Astrocyte (in vitro differentiated cells and primary cell): ENCODE results near the gene IPCEF1. TPM values are rescaled to one million over a fixed set of nuclear protein-coding genes. Genes with fewer than 3 reads are reported as not detected.
"Not testable (repeated sequence)": the region's sequence is repeated elsewhere in the genome, so short reads cannot be mapped to it uniquely, and the experiment has no call there.

Experiments
- DNase-seq: peaks from one replicate; pipeline ENCODE4 v3.0.0-alpha.2; 2010; ENCODE audit warnings: low read depth
- FAIRE-seq: peaks from 2 replicates; lab custom pipeline; 2011; peaks lifted over from hg19 to GRCh38; lab: Jason Lieb, UNC
- H2AFZ ChIP-seq: 2 replicates; pipeline ENCODE4 v1.6.0; 2012; ENCODE audit warnings: low read depth, low read length, inconsistent platforms
- H3K27ac ChIP-seq: 2 replicates; pipeline ENCODE4 v1.5.1; 2011; ENCODE audit warnings: low read depth, low read length, inconsistent platforms
- H3K27me3 ChIP-seq: 2 replicates; pipeline ENCODE4 v1.6.0; 2011; ENCODE audit warnings: low read length, inconsistent platforms; ENCODE audit not compliant: insufficient read depth
- H3K36me3 ChIP-seq: 2 replicates; pipeline ENCODE4 v1.5.1; 2011; ENCODE audit warnings: low read length, inconsistent platforms; ENCODE audit not compliant: insufficient read depth
- H3K4me1 ChIP-seq: 2 replicates; pipeline ENCODE4 v1.5.1; 2011; ENCODE audit warnings: low read length, inconsistent platforms; ENCODE audit not compliant: insufficient read depth
- H3K4me2 ChIP-seq: 2 replicates; pipeline ENCODE4 v1.6.0; 2012; ENCODE audit warnings: low read length, inconsistent platforms
- H3K4me3 ChIP-seq: 2 replicates; pipeline ENCODE4 v1.5.1; 2011; ENCODE audit warnings: low read depth, mild to moderate bottlenecking, low read length, inconsistent platforms; ENCODE audit not compliant: insufficient read depth
- H3K79me2 ChIP-seq: 2 replicates; pipeline ENCODE4 v1.6.0; 2012; ENCODE audit warnings: mild to moderate bottlenecking, low read length, inconsistent platforms; ENCODE audit not compliant: insufficient read depth
- H3K9ac ChIP-seq: 2 replicates; pipeline ENCODE4 v1.6.0; 2012; ENCODE audit warnings: mild to moderate bottlenecking, low read length, inconsistent platforms
- H3K9me3 ChIP-seq: 2 replicates; pipeline ENCODE4 v1.5.1; 2012; ENCODE audit warnings: low read depth, mild to moderate bottlenecking, low read length, inconsistent platforms; ENCODE audit not compliant: insufficient read depth
- H4K20me1 ChIP-seq: 2 replicates; pipeline ENCODE4 v1.6.0; 2012; ENCODE audit warnings: low read length, inconsistent platforms; ENCODE audit not compliant: insufficient read depth
- H3K27ac Mint-ChIP-seq: one replicate; pipeline ENCODE4 v1.8.0; 2021; ENCODE audit warnings: mild to moderate bottlenecking, mixed read lengths; ENCODE audit not compliant: unreplicated experiment
- H3K27me3 Mint-ChIP-seq: one replicate; pipeline ENCODE4 v1.8.0; 2021; ENCODE audit warnings: low read depth, mixed read lengths; ENCODE audit not compliant: unreplicated experiment
- H3K36me3 Mint-ChIP-seq: one replicate; pipeline ENCODE4 v1.8.0; 2021; ENCODE audit warnings: low read depth, mixed read lengths; ENCODE audit not compliant: unreplicated experiment
- H3K4me1 Mint-ChIP-seq: one replicate; pipeline ENCODE4 v1.8.0; 2021; ENCODE audit warnings: low read depth, mixed read lengths; ENCODE audit not compliant: unreplicated experiment
- H3K4me3 Mint-ChIP-seq: one replicate; pipeline ENCODE4 v1.8.0; 2021; ENCODE audit warnings: mild to moderate bottlenecking, moderate library complexity, mixed read lengths; ENCODE audit not compliant: unreplicated experiment
- H3K9me3 Mint-ChIP-seq: one replicate; pipeline ENCODE4 v1.8.0; 2021; ENCODE audit warnings: mild to moderate bottlenecking, mixed read lengths; ENCODE audit not compliant: unreplicated experiment
- EZH2 ChIP-seq: IDR thresholded peaks from 2 replicates; pipeline ENCODE4 v1.6.1; 2012; ENCODE audit warnings: mild to moderate bottlenecking, low read length, inconsistent platforms; ENCODE audit not compliant: insufficient read depth
- total RNA-seq: library from RNA; stranded (reverse); gene quantifications from 2 replicates; pipeline ENCODE4 v1.2.1, GENCODE V29; 2021
- TF ChIP-seq, protein P1 (sequence below): IDR thresholded peaks from 2 replicates; pipeline ENCODE4 v1.5.1; 2011; ENCODE audit warnings: low read depth, mild to moderate bottlenecking, inconsistent platforms, low read length, moderate library complexity; ENCODE audit not compliant: insufficient read depth

The IPCEF1 gene
- total RNA-seq, 1 donor from 2014 or later = 0.16 TPM

DNA sequence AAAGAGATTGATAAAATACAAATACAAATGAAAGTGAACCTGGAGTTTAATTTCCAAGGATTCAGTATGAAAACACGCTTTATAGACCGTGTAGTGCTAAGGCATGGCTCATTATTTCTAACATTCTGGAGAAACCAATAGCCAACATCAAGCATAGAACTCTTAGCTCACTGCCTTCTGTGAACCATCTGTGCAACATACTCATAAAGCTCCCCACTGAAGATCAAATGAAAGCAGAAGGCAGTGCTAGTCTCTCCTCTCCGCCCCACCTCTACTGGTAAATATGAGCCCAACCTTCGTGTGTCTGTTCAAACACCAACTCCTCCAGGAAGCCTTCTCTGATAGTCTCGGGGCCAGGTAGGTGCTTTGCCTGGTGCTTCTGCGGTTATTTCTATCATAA, 153.6 kb downstream of the IPCEF1 start:
- Mint-ChIP-seq H3K27me3 (no peaks in the 10 kb centered on the region), H3K36me3 (no peaks in the 10 kb centered on the region), H3K9me3 (peaks cover 2% of the 10 kb centered on the region), H3K4me1 (no peaks in the 10 kb centered on the region), H3K27ac (no peak overlapping the region), H3K4me3 (no peak overlapping the region)
- Histone ChIP-seq H3K27me3 (no peaks in the 10 kb centered on the region), H4K20me1 (no peaks in the 10 kb centered on the region), H3K4me2 (no peak overlapping the region), H3K36me3 (no peaks in the 10 kb centered on the region), H3K4me3 (no peak overlapping the region), H3K9ac (no peak overlapping the region), H3K4me1 (no peaks in the 10 kb centered on the region), H3K27ac (no peak overlapping the region), H2AFZ (no peak overlapping the region), H3K79me2 (no peaks in the 10 kb centered on the region), H3K9me3 (no peaks in the 10 kb centered on the region)
- DNase-seq (no peak), FAIRE-seq (no peak)
- TF ChIP-seq, protein P1, sequence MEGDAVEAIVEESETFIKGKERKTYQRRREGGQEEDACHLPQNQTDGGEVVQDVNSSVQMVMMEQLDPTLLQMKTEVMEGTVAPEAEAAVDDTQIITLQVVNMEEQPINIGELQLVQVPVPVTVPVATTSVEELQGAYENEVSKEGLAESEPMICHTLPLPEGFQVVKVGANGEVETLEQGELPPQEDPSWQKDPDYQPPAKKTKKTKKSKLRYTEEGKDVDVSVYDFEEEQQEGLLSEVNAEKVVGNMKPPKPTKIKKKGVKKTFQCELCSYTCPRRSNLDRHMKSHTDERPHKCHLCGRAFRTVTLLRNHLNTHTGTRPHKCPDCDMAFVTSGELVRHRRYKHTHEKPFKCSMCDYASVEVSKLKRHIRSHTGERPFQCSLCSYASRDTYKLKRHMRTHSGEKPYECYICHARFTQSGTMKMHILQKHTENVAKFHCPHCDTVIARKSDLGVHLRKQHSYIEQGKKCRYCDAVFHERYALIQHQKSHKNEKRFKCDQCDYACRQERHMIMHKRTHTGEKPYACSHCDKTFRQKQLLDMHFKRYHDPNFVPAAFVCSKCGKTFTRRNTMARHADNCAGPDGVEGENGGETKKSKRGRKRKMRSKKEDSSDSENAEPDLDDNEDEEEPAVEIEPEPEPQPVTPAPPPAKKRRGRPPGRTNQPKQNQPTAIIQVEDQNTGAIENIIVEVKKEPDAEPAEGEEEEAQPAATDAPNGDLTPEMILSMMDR = no peak
- no peak for TF ChIP-seq EZH2

DNA sequence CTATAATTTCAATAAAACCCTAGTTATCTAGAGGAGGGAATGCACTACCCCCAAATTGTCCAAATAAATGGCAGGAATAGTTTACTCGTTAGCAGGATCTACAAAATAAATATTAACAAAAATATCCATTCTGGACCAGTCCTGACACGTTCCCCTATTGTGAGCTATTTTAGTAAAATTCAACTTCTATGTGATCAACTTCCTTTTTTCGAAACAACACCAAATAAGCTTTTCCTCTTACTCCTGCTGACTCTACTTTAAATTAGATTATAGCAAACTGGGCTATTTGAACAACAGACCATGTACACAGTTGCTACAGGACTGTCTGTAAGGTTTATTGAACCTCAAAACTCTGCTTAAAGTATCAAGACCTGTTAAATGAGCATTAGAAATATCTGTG, 154.3 kb downstream of the IPCEF1 start:
- Mint-ChIP-seq H3K4me3 (no peak overlapping the region), H3K27me3 (no peaks in the 10 kb centered on the region), H3K4me1 (no peaks in the 10 kb centered on the region), H3K9me3 (peaks cover 2% of the 10 kb centered on the region), H3K36me3 (no peaks in the 10 kb centered on the region), H3K27ac (no peak overlapping the region)
- Histone ChIP-seq H3K4me2 (no peak overlapping the region), H3K79me2 (no peaks in the 10 kb centered on the region), H2AFZ (no peak overlapping the region), H3K27ac (no peak overlapping the region), H3K27me3 (no peaks in the 10 kb centered on the region), H3K4me3 (no peak overlapping the region), H3K4me1 (no peaks in the 10 kb centered on the region), H3K9me3 (no peaks in the 10 kb centered on the region), H4K20me1 (no peaks in the 10 kb centered on the region), H3K36me3 (no peaks in the 10 kb centered on the region), H3K9ac (no peak overlapping the region)
- FAIRE-seq (no peak), DNase-seq (no peak)
- no peak for TF ChIP-seq EZH2
- TF ChIP-seq, protein P1 = no peak

DNA sequence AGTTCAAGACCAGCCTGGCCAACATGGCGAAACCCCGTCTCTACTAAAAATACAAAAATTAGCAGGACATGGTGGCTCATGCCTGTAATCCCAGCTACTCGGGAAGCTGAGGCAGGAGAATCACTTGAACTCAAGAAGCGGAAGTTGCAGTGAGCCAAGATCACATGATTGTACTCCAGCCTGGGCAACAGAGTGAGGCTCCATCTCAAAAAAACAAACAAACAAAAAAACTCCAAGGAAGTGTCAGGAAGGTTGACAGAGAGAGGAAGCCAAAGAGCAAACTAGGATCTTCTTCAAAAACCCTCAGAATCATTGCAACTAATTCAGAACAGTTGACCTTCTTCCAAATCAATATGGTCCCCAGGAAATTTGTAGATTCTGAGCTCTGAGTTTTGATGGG, 154.9 kb downstream of the IPCEF1 start:
- H3K4me2 ChIP-seq, DNase-seq, H3K4me3 ChIP-seq, H3K9me3 Mint-ChIP-seq, H3K79me2 ChIP-seq, H3K27ac ChIP-seq, H3K36me3 Mint-ChIP-seq, H3K9ac ChIP-seq, H3K27ac Mint-ChIP-seq, H3K4me1 ChIP-seq, FAIRE-seq, H2AFZ ChIP-seq, H3K4me1 Mint-ChIP-seq, H3K9me3 ChIP-seq, H4K20me1 ChIP-seq, H3K36me3 ChIP-seq, H3K27me3 ChIP-seq, H3K27me3 Mint-ChIP-seq, H3K4me3 Mint-ChIP-seq: not testable (repeated sequence)
